Activated CD4-positive, alpha-beta memory T cell treated with anti-CD3 and anti-CD28 coated beads for 36 hours (primary cell): ENCODE data around the gene LDAH. TPM values are rescaled to one million over a fixed set of nuclear protein-coding genes. Genes with fewer than 3 reads are reported as not detected.

Experiments
- CTCF ChIA-PET: fragments of 350-600 bp; sonication (Branson Sonifier 250); formaldehyde crosslinking; loops from one replicate; lab custom pipeline; 2021; ENCODE audit warnings: antibody characterized with exemption, inconsistent platforms; lab: Charles Lee
- POLR2A ChIA-PET: fragments of 350-600 bp; sonication (Branson Sonifier 250); formaldehyde crosslinking; loops from one replicate; lab custom pipeline; 2021; ENCODE audit warnings: antibody characterized with exemption; lab: Charles Lee
- DNase-seq: peaks from one replicate; pipeline ENCODE4 v3.0.0-alpha.2; 2020
- H3K27ac Mint-ChIP-seq: one replicate; pipeline ENCODE4 v1.8.0; 2021; ENCODE audit warnings: mixed read lengths
- H3K27me3 Mint-ChIP-seq: one replicate; pipeline ENCODE4 v1.8.0; 2021; ENCODE audit warnings: mixed read lengths
- H3K36me3 Mint-ChIP-seq: one replicate; pipeline ENCODE4 v1.8.0; 2021; ENCODE audit warnings: mixed read lengths
- H3K4me1 Mint-ChIP-seq: one replicate; pipeline ENCODE4 v1.8.0; 2021; ENCODE audit warnings: low read depth, mixed read lengths
- H3K4me3 Mint-ChIP-seq: one replicate; pipeline ENCODE4 v1.8.0; 2021; ENCODE audit warnings: mild to moderate bottlenecking, mixed read lengths
- H3K9me3 Mint-ChIP-seq: one replicate; pipeline ENCODE4 v1.8.0; 2021; ENCODE audit warnings: mixed read lengths
- intact Hi-C: fragments of 100-400 bp; cut with micrococcal nuclease; formaldehyde crosslinking; loops from one replicate; pipeline ENCODE4 v1.15.1; 2023
- total RNA-seq, 2 experiments: library from RNA; stranded (reverse); gene quantifications; one replicate each; pipeline ENCODE4 v1.2.3, GENCODE V29; 2021

The LDAH gene
- 10 to 100 TPM; 35.2 to 38.7 TPM for total RNA-seq

GRCh38 chr2:20822535-20823490, at the start of gene LDAH:
Gene LDAH (minus strand): TSS chr2:20823101. CDS start chr2:20801463, 21,638 bp downstream.
- intact Hi-C loops: loop anchor here (2.0 kb wide), 4 partner anchors 172 to 922 kb away; partner anchors contain the start of genes HS1BP3, LAPTM4A, PUM2 and TTC32
- ChIA-PET CTCF (interaction anchor here (1.0 to 1.5 kb wide), 4 partner anchors 40 to 161 kb away, joined by 3 to 4 read pairs (median 4); no protein-coding TSS in a partner anchor), POLR2A (interaction anchor here (0.7 to 1.5 kb wide), 2 partner anchors 24 to 155 kb away, joined by 3 to 4 read pairs; no protein-coding TSS in a partner anchor)
- no peaks in the 10 kb centered on the region for H3K27me3 Mint-ChIP-seq
- H3K4me3 Mint-ChIP-seq: peak within 1 kb of the TSS; percentile 96
- H3K4me1 Mint-ChIP-seq: peaks cover 32% of the 10 kb centered on the region
- H3K36me3 Mint-ChIP-seq: peaks cover 9% of the 10 kb centered on the region
- DNase-seq: peak; percentile 90
- peak within 1 kb of the TSS; percentile 99 for H3K27ac Mint-ChIP-seq
- H3K9me3 Mint-ChIP-seq: peaks cover 2% of the 10 kb centered on the region

- H3K36me3 Mint-ChIP-seq: no peaks in the 10 kb centered on the region
- no peak overlapping the region for H3K4me3 Mint-ChIP-seq
- POLR2A ChIA-PET: interaction anchor here (1.0 kb wide), 1 partner anchor 49 kb away, joined by 3 read pairs; no protein-coding TSS in a partner anchor
- CTCF ChIA-PET: interaction anchor here (1.1 to 1.5 kb wide), 3 partner anchors 15 to 95 kb away, joined by 3 to 4 read pairs (median 3); no protein-coding TSS in a partner anchor
- peaks cover 15% of the 10 kb centered on the region for H3K4me1 Mint-ChIP-seq
- no peaks in the 10 kb centered on the region for H3K9me3 Mint-ChIP-seq
- H3K27ac Mint-ChIP-seq: no peak overlapping the region
- intact Hi-C loops: loop anchor here (1.0 kb wide), 1 partner anchor 50 kb away; no protein-coding TSS in a partner anchor
- H3K27me3 Mint-ChIP-seq: peaks cover 19% of the 10 kb centered on the region
- DNase-seq: peak; percentile 90
Observed at GRCh38 chr2:20868377-20868776, 45.5 kb upstream of the LDAH start.

- Mint-ChIP-seq H3K9me3 (no peaks in the 10 kb centered on the region), H3K27ac (no peak overlapping the region), H3K36me3 (no peaks in the 10 kb centered on the region), H3K4me3 (no peak overlapping the region), H3K4me1 (peaks cover 4% of the 10 kb centered on the region), H3K27me3 (peaks cover 13% of the 10 kb centered on the region)
- ChIA-PET CTCF (no interaction called here), POLR2A (no interaction called here)
- intact Hi-C loops: no loop called here
- DNase-seq: no peak
Observed at GRCh38 chr2:20862850-20863249, 39.9 kb upstream of the LDAH start.

- no peak overlapping the region for H3K4me3 Mint-ChIP-seq
- intact Hi-C loops: no loop called here
- ChIA-PET CTCF (interaction anchor here (1.0 kb wide), 1 partner anchor 108 kb away, joined by 4 read pairs; no protein-coding TSS in a partner anchor), POLR2A (no interaction called here)
- no peak overlapping the region for H3K27ac Mint-ChIP-seq
- H3K27me3 Mint-ChIP-seq: peaks cover 6% of the 10 kb centered on the region
- no peak for DNase-seq
- no peaks in the 10 kb centered on the region for H3K9me3 Mint-ChIP-seq
- H3K36me3 Mint-ChIP-seq: no peaks in the 10 kb centered on the region
- H3K4me1 Mint-ChIP-seq: no peaks in the 10 kb centered on the region
Observed at GRCh38 chr2:20855456-20855855, 32.6 kb upstream of the LDAH start.

GRCh38 chr2:20852670-20853069, 29.8 kb upstream of the LDAH start:
- no peaks in the 10 kb centered on the region for H3K9me3 Mint-ChIP-seq
- no peak for DNase-seq
- H3K4me1 Mint-ChIP-seq: no peaks in the 10 kb centered on the region
- no peak overlapping the region for H3K27ac Mint-ChIP-seq
- ChIA-PET POLR2A (no interaction called here), CTCF (no interaction called here)
- H3K27me3 Mint-ChIP-seq: peaks cover 6% of the 10 kb centered on the region
- H3K36me3 Mint-ChIP-seq: no peaks in the 10 kb centered on the region
- no peak overlapping the region for H3K4me3 Mint-ChIP-seq
- intact Hi-C loops: no loop called here

GRCh38 chr2:20852139-20852538, 29.2 kb upstream of the LDAH start:
- ChIA-PET CTCF (no interaction called here), POLR2A (no interaction called here)
- intact Hi-C loops: no loop called here
- no peak for DNase-seq
- H3K27me3 Mint-ChIP-seq: peaks cover 7% of the 10 kb centered on the region
- H3K9me3 Mint-ChIP-seq: no peaks in the 10 kb centered on the region
- no peak overlapping the region for H3K27ac Mint-ChIP-seq
- H3K36me3 Mint-ChIP-seq: no peaks in the 10 kb centered on the region
- H3K4me3 Mint-ChIP-seq: no peak overlapping the region
- H3K4me1 Mint-ChIP-seq: no peaks in the 10 kb centered on the region

GRCh38 chr2:20844246-20844645, 21.3 kb upstream of the LDAH start:
- peaks cover 37% of the 10 kb centered on the region for H3K27me3 Mint-ChIP-seq
- ChIA-PET POLR2A (no interaction called here), CTCF (no interaction called here)
- intact Hi-C loops: no loop called here
- no peak for DNase-seq
- no peaks in the 10 kb centered on the region for H3K4me1 Mint-ChIP-seq
- H3K27ac Mint-ChIP-seq: no peak overlapping the region
- H3K36me3 Mint-ChIP-seq: no peaks in the 10 kb centered on the region
- H3K4me3 Mint-ChIP-seq: no peak overlapping the region
- H3K9me3 Mint-ChIP-seq: no peaks in the 10 kb centered on the region

GRCh38 chr2:20839052-20839451, 16.2 kb upstream of the LDAH start:
- H3K36me3 Mint-ChIP-seq: peaks cover 3% of the 10 kb centered on the region
- POLR2A ChIA-PET: no interaction called here
- no peak overlapping the region for H3K27ac Mint-ChIP-seq
- no peak for DNase-seq
- H3K27me3 Mint-ChIP-seq: peaks cover 46% of the 10 kb centered on the region
- H3K9me3 Mint-ChIP-seq: peaks cover 3% of the 10 kb centered on the region
- intact Hi-C loops: no loop called here
- H3K4me1 Mint-ChIP-seq: no peaks in the 10 kb centered on the region
- CTCF ChIA-PET: no interaction called here
- no peak overlapping the region for H3K4me3 Mint-ChIP-seq

GRCh38 chr2:20838016-20838415, 15.1 kb upstream of the LDAH start:
- Mint-ChIP-seq H3K27ac (no peak overlapping the region), H3K4me1 (no peaks in the 10 kb centered on the region), H3K36me3 (peaks cover 3% of the 10 kb centered on the region), H3K9me3 (peaks cover 3% of the 10 kb centered on the region), H3K4me3 (no peak overlapping the region), H3K27me3 (peaks cover 46% of the 10 kb centered on the region)
- intact Hi-C loops: no loop called here
- ChIA-PET POLR2A (no interaction called here), CTCF (no interaction called here)
- no peak for DNase-seq

- CTCF ChIA-PET: no interaction called here
- intact Hi-C loops: no loop called here
- Mint-ChIP-seq H3K4me1 (no peaks in the 10 kb centered on the region), H3K27ac (no peak overlapping the region), H3K4me3 (no peak overlapping the region), H3K9me3 (peaks cover 3% of the 10 kb centered on the region), H3K27me3 (peaks cover 36% of the 10 kb centered on the region), H3K36me3 (peaks cover 3% of the 10 kb centered on the region)
- POLR2A ChIA-PET: interaction anchor here (1.1 kb wide), 1 partner anchor 55 kb away, joined by 3 read pairs; no protein-coding TSS in a partner anchor
- no peak for DNase-seq
Observed at GRCh38 chr2:20836521-20836920, 13.6 kb upstream of the LDAH start.

GRCh38 chr2:20834331-20834730, 11.4 kb upstream of the LDAH start:
- Mint-ChIP-seq H3K9me3 (peaks cover 8% of the 10 kb centered on the region), H3K27ac (no peak overlapping the region), H3K27me3 (peaks cover 33% of the 10 kb centered on the region), H3K4me1 (no peaks in the 10 kb centered on the region), H3K4me3 (no peak overlapping the region), H3K36me3 (peaks cover 6% of the 10 kb centered on the region)
- intact Hi-C loops: no loop called here
- ChIA-PET POLR2A (no interaction called here), CTCF (no interaction called here)
- no peak for DNase-seq

GRCh38 chr2:20832606-20833005, 9.7 kb upstream of the LDAH start:
- Mint-ChIP-seq H3K27ac (no peak overlapping the region), H3K9me3 (peaks cover 5% of the 10 kb centered on the region), H3K4me3 (no peak overlapping the region), H3K27me3 (peaks cover 22% of the 10 kb centered on the region), H3K36me3 (peaks cover 3% of the 10 kb centered on the region), H3K4me1 (no peaks in the 10 kb centered on the region)
- intact Hi-C loops: no loop called here
- CTCF ChIA-PET: no interaction called here
- POLR2A ChIA-PET: no interaction called here
- no peak for DNase-seq
